Panc1 (cell line): Measurements from ENCODE around the gene EFNA2. TPM values are rescaled to one million over a fixed set of nuclear protein-coding genes. Genes with fewer than 3 reads are reported as not detected.
A peak's percentile ranks its signal among the peaks of the same experiment; 100 is the strongest.

ENCODE experiments used
- ATAC-seq: fragments of 200-7000 bp; cut with Tn5 transposase; 2 replicates; pipeline ENCODE4 v1.9.1; 2020; ENCODE audit warnings: mild to moderate bottlenecking, moderate library complexity
- BruUV-seq: library from RNA; stranded (reverse); fragments of 400-500 nt; replicated peaks from 2 replicates; lab custom pipeline; 2021; lab: Mats Ljungman, UMichigan
- CTCF ChIA-PET: fragments of 300-600 bp; sonication (Branson Sonifier 250); formaldehyde crosslinking; loops from one replicate; lab custom pipeline; 2022; ENCODE audit warnings: antibody characterized with exemption; lab: Charles Lee
- POLR2A ChIA-PET: fragments of 300-600 bp; sonication (Branson Sonifier 250); formaldehyde crosslinking; loops from one replicate; lab custom pipeline; 2022; ENCODE audit warnings: antibody characterized with exemption; lab: Charles Lee
- DNase-seq: peaks from one replicate; pipeline ENCODE4 v3.0.0-alpha.2; 2010; ENCODE audit warnings: low read depth, low spot score
- H3K27ac ChIP-seq: 2 replicates; pipeline ENCODE4 v1.5.1; 2011; ENCODE audit warnings: mild to moderate bottlenecking, low read length, inconsistent platforms
- H3K27me3 ChIP-seq: fragments of 200-500 bp; sonication (Bioruptor generic); 2 replicates; pipeline ENCODE4 v1.6.0; 2014; ENCODE audit warnings: low read length, inconsistent platforms; ENCODE audit not compliant: control insufficient read depth, insufficient read depth
- H3K36me3 ChIP-seq: fragments of 200-500 bp; sonication (Bioruptor generic); 2 replicates; pipeline ENCODE4 v1.5.1; 2014; ENCODE audit warnings: inconsistent platforms, mild to moderate bottlenecking, low read length, moderate library complexity; ENCODE audit not compliant: control insufficient read depth, insufficient read depth
- H3K4me1 ChIP-seq: 2 replicates; pipeline ENCODE4 v1.5.1; 2011; ENCODE audit warnings: inconsistent platforms, mild to moderate bottlenecking, low read length, moderate library complexity; ENCODE audit not compliant: control insufficient read depth, insufficient read depth
- H3K4me3 ChIP-seq, 2 experiments: 2 replicates each; pipeline ENCODE4 v1.5.1; 2011 to 2012; ENCODE audit warnings: low read depth in 2 of 2, low read length in 2 of 2, mild to moderate bottlenecking in 2 of 2, inconsistent platforms in 1 of 2, moderate library complexity in 1 of 2
- H3K9me3 ChIP-seq: fragments of 200-500 bp; sonication (Bioruptor generic); 2 replicates; pipeline ENCODE4 v1.5.1; 2014; ENCODE audit warnings: low read depth, mild to moderate bottlenecking, inconsistent platforms, low read length, moderate library complexity; ENCODE audit not compliant: control insufficient read depth, insufficient read depth
- POLR2AphosphoS5 ChIP-seq: IDR thresholded peaks from 2 replicates; pipeline ENCODE4 v1.6.1; 2012; ENCODE audit warnings: mild to moderate bottlenecking, low read depth, low read length, moderate library complexity
- SIN3A ChIP-seq: IDR thresholded peaks from 2 replicates; pipeline ENCODE4 v1.6.1; 2012; ENCODE audit warnings: low read depth, mild to moderate bottlenecking, low read length, moderate library complexity, borderline replicate concordance; ENCODE audit not compliant: insufficient read depth
- TCF7L2 ChIP-seq: IDR thresholded peaks from 2 replicates; pipeline ENCODE4 v1.6.1; 2011; ENCODE audit warnings: mild to moderate bottlenecking, low read depth, low read length, inconsistent platforms
- in situ Hi-C: cut with HindIII; loops from 2 replicates; pipeline ENCODE4 v1.10.0; 2016; ENCODE audit warnings: low sequenced_read_pairs, low pct_unique_long_range_greater_than_20kb
- intact Hi-C: fragments of 100-400 bp; cut with micrococcal nuclease; formaldehyde crosslinking; loops from one replicate; pipeline ENCODE4 v1.10.0; 2022; ENCODE audit not compliant: unreplicated experiment
- total RNA-seq: library from RNA; stranded (reverse); gene quantifications from one replicate; pipeline ENCODE4 v1.2.1, GENCODE V29; 2021; ENCODE audit not compliant: unreplicated experiment
- TF ChIP-seq, protein P1 (sequence below): fragments of 450-650 bp; IDR thresholded peaks from 2 replicates; pipeline ENCODE4 v1.5.1; 2017; ENCODE audit warnings: mild to moderate bottlenecking
- TF ChIP-seq, protein P2 (sequence below), 2 experiments: IDR thresholded peaks; 2 replicates each; pipeline ENCODE4 v1.6.1; 2011 to 2012; ENCODE audit warnings: low read depth in 2 of 2, control low read depth in 1 of 2, low read length in 1 of 2, mild to moderate bottlenecking in 1 of 2, moderate library complexity in 1 of 2; ENCODE audit not compliant: insufficient read depth in 1 of 2

EFNA2 gene
- total RNA-seq, 1 experiment from 2014 or later, result 7.8 TPM

DNA sequence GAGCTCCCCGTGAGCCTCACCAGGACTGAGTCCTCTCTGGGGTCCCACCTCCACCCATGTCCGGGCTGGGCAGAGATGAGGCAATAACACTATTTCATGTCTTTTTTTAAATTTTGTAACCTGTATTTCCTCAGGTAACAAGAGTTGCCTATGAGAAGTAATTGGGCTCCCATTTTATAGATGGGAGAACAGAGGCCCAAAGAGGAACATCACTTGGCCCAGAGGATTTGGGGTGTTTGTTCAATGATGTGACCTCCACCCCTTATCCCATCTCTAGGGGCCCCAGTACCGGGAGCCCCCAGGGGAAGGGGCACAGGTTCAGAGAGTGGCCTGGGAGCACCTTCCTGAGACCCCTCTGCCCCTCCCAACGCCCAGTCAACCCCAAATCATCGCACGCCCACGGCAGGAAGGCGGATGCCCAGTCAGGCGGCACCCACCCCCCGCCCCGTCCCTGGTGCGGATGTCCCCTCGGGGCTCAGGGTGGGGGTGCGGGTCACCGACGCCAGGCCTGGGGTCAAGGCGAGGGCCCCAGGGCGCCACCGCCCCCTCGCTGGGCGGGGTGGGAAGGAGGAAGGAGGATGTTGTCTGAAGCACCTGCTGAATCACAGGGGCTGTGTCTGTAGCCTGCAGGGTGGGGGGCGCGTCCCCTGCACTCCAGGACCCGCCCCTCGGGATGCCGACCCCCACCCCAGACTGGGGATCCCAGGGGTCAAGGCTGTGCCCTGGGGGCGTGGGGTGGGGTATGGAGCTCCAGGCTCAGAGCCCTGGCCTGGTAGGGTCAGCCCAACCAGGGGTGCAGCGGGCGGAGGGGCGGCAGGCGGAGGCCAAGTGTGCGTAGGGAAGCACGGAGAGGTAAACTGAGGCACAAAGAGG lies 25.6 kb upstream of the EFNA2 start:
- in situ Hi-C loops (no loop called here), intact Hi-C loops (no loop called here)
- peaks cover 71% of the 10 kb centered on the region for H3K4me1 ChIP-seq
- no TSS peak for BruUV-seq
- peak; percentile 11 for ATAC-seq
- H3K9me3 ChIP-seq, result no peaks in the 10 kb centered on the region
- ChIA-PET POLR2A (interaction anchor here (1.0 kb wide), 1 partner anchor 9 kb away, joined by 5 read pairs; the partner anchor contains the start of gene CIRBP), CTCF (no interaction called here)
- peak overlapping the region; percentile 89 for H3K27ac ChIP-seq
- H3K36me3 ChIP-seq, result no peaks in the 10 kb centered on the region; the same call in 1 of the 2 replicates
- no peaks in the 10 kb centered on the region for H3K27me3 ChIP-seq
- no peak for TF ChIP-seq TCF7L2
- no peak for TF ChIP-seq SIN3A
- TF ChIP-seq, protein P1, sequence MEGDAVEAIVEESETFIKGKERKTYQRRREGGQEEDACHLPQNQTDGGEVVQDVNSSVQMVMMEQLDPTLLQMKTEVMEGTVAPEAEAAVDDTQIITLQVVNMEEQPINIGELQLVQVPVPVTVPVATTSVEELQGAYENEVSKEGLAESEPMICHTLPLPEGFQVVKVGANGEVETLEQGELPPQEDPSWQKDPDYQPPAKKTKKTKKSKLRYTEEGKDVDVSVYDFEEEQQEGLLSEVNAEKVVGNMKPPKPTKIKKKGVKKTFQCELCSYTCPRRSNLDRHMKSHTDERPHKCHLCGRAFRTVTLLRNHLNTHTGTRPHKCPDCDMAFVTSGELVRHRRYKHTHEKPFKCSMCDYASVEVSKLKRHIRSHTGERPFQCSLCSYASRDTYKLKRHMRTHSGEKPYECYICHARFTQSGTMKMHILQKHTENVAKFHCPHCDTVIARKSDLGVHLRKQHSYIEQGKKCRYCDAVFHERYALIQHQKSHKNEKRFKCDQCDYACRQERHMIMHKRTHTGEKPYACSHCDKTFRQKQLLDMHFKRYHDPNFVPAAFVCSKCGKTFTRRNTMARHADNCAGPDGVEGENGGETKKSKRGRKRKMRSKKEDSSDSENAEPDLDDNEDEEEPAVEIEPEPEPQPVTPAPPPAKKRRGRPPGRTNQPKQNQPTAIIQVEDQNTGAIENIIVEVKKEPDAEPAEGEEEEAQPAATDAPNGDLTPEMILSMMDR, result no peak
- no peak for DNase-seq
- peak overlapping the region in 1 of 2 experiments; percentile 14; a peak in 2 of 4 replicates for H3K4me3 ChIP-seq

DNA sequence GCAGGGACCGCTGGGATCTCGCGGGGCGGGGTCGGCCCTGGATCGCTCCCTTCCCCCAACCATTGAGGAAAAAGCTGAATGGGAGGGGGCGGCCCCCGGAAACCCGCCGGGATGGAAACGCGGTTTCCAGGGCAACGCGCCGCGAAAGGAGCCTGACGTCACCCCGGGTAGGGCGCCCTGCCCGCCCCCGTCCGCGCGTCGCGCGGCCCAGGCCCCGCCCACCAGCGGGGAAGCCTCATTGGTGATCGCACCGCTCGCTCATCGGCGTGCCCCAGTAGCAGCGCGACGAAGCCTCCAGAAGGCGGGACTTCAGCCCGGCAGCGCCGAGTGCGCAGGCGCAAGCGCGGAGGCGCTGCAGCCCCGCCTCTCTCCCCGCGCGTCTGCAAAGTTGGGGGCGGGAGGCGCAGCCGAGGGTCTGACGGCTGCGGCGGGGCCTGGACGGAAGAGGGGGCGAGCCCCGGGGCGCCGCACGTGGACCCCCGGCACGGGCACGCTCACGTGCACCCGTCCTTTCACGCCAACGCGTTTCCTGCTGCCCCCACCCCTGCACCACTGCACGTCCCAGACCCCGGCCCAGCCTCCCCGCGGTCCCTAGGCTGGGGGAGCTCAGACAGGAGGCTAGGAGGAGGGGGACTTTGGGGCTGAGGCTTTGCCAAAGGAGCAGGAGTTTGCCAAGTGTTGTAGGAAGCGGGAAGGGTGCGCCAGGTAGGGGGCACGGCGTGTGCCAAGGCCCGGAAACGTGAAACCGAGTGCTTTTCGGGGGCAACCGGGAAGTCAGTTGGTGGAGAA lies 24.7 kb upstream of the EFNA2 start:
- POLR2A ChIA-PET, result interaction anchor here (0.6 kb wide), 2 partner anchors 31 to 194 kb away, joined by 3 to 13 read pairs; no protein-coding TSS in a partner anchor
- CTCF ChIA-PET, result interaction anchor here (1.3 kb wide), 1 partner anchor 16 kb away, joined by 4 read pairs; no protein-coding TSS in a partner anchor
- Histone ChIP-seq H3K4me1 (peaks cover 67% of the 10 kb centered on the region), H3K27me3 (no peaks in the 10 kb centered on the region), H3K4me3 (peak overlapping the region; percentile 60 to 70), H3K9me3 (no peaks in the 10 kb centered on the region), H3K27ac (peak overlapping the region; percentile 95), H3K36me3 (no peaks in the 10 kb centered on the region; the same call in 1 of the 2 replicates)
- intact Hi-C loops, result no loop called here
- TF ChIP-seq, protein P1, result no peak
- TF ChIP-seq, protein P2, sequence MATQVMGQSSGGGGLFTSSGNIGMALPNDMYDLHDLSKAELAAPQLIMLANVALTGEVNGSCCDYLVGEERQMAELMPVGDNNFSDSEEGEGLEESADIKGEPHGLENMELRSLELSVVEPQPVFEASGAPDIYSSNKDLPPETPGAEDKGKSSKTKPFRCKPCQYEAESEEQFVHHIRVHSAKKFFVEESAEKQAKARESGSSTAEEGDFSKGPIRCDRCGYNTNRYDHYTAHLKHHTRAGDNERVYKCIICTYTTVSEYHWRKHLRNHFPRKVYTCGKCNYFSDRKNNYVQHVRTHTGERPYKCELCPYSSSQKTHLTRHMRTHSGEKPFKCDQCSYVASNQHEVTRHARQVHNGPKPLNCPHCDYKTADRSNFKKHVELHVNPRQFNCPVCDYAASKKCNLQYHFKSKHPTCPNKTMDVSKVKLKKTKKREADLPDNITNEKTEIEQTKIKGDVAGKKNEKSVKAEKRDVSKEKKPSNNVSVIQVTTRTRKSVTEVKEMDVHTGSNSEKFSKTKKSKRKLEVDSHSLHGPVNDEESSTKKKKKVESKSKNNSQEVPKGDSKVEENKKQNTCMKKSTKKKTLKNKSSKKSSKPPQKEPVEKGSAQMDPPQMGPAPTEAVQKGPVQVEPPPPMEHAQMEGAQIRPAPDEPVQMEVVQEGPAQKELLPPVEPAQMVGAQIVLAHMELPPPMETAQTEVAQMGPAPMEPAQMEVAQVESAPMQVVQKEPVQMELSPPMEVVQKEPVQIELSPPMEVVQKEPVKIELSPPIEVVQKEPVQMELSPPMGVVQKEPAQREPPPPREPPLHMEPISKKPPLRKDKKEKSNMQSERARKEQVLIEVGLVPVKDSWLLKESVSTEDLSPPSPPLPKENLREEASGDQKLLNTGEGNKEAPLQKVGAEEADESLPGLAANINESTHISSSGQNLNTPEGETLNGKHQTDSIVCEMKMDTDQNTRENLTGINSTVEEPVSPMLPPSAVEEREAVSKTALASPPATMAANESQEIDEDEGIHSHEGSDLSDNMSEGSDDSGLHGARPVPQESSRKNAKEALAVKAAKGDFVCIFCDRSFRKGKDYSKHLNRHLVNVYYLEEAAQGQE (IDR thresholded peaks at IDR 0.05; ENCODE audit: insufficient read depth in 1 of 2, low read depth in 2 of 2, low read length in 1 of 2), result no peak
- TF ChIP-seq TCF7L2 (no peak), SIN3A (no peak), POLR2AphosphoS5 (no peak)
- DNase-seq (no peak), ATAC-seq (peak; percentile 66)
- BruUV-seq, result no TSS peak
- in situ Hi-C loops, result no loop called here
